LNCAP (cell line): ENCODE measurements around the gene RBFOX2.

Source experiments
- CTCF ChIP-seq: fragments of 450-650 bp; IDR thresholded peaks from 2 replicates; pipeline ENCODE4 v1.5.1; 2017; ENCODE audit warnings: mild to moderate bottlenecking

Gene RBFOX2

DNA sequence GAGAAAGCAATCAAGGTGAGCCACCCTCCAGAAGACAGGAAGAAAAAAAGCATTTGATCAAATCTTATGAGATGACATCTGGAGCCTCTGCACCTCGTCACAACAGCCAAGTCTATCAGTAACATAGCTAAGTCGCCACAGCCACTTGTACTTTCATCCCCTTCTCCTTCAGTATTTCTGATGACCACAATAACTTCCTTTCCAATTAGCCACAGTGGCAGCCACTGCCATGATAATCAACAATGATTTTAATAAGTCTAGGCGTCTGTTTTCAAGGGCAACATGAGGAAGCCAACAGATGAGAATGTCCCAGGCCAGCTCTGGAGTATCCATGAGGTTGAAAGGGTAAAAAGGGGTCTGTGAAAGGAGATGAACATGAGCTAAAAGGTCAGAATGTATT is 29.9 kb downstream of the RBFOX2 start:
- TF ChIP-seq CTCF = no peak

- TF ChIP-seq CTCF = no peak
Measured at GRCh38 chr22:35997438-35997837, 31.2 kb downstream of the RBFOX2 start.

- TF ChIP-seq CTCF = no peak
Measured at GRCh38 chr22:35996596-35996995, 32.0 kb downstream of the RBFOX2 start.

DNA sequence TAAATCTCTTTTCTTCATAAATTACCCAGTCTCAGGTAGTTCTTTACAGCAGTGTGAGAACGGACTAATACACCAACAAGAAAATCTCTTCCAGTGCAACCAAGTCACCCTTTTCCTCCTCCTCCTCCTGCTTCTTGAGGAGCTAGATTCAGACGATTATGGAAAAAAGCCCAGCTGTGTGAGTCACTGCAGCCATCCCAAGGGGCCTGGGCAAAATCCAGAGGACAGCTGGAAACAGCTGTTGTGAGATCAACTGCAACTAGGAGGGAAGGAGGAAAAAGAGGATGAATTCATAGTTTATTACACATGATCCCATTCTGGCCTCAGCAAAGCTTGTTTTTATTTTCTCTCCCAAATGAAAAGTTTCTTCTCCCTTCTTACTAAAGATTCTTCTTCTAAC is 32.9 kb downstream of the RBFOX2 start:
- TF ChIP-seq CTCF = no peak

DNA sequence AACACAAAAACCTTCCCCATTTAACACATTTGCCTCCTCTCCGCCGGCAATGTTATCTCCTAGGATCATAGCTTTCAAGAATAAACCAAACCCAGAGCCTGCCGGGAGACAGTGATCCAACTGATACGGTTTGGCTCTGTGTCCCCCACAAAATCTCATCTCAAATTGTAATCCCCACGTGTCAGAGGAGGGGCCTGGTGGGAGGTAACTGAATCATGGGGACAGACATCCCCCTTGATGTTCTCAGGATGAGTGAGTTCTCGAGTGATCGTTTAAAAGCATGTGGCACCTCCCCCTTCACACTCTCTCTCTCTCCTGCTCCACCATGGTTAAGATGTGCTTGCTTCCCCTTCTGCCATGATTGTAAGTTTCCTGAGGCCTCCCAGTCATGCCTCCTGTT is 33.3 kb downstream of the RBFOX2 start:
- no peak for TF ChIP-seq CTCF

DNA sequence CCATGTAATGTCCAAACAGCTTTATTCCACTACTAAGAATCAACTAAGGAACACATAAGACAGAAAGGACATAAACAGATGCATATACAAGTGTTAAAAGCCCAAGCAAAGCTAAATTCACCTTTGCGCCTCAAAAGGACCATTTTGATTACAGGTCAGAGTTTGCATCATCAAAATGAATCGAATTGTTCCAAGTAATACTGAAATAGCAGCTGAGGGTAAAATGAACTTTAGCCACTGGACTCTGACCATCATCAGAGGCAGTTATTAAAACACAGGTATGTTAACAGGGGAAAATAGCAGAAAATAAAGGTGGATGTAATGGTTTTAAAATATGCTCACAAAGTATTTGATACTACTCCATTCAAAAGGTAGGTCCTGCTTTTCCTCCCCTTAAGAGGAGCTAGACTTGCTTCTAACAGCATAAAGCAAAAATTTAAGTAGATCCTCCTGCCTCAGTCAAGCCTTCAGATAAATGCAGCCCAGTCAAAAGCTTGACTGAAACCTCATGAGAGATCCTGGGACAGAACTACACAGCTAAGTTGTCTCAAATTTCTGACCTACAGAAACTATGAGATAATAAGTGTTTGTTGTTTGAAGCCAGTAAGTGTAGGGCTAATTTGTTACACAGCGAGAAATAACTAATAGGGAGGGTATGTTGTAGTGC is 35.4 kb downstream of the RBFOX2 start:
- TF ChIP-seq CTCF = no peak

DNA sequence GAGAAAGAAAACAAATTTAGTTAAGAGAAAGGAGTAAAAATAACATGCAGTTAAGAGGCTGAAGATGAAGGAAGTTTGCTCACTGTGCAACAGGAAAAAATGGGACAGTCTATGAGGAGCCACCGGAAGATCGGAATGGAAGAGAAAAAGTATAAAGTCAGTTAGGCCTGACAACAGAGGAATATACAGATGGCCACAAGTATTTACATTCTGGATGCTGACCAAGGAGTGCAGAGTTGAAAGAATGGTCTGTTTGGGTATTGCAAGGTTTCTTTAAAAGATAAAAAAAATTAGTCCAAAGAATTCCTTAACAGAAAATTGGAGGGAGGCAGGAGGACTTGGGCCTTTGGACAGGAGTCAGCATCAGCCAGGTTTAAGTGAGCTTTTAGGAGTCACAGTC is 37.5 kb downstream of the RBFOX2 start:
- TF ChIP-seq CTCF = no peak

DNA sequence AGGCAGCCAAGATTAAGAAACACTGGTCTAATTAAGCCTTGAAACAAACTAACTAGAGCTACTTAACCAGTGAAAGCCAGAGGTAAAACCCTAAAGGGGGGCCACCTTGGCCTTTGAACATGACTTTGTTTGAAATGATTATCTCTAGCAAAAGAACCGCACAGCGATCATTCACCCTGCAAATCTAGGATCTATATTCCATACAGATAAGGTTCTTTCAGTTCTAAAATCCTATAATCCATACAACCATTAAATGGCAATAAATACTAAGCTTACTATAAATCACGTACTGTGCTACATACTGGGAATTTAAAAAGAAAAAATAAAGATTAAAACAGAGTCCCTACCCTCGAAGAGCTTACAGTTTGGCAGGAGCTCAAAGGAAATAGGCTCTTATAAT is 40.6 kb downstream of the RBFOX2 start:
- TF ChIP-seq CTCF = no peak
